Measurements from ENCODE around the gene ARFGAP3.
A peak's percentile ranks its signal among the peaks of the same experiment; 100 is the strongest.

The ARFGAP3 gene

GRCh38 chr22:42860968-42861367, 3.9 kb upstream of the ARFGAP3 start:
- DNase-seq, result peak; percentile 96

- peak; percentile 44 for DNase-seq
Observed at GRCh38 chr22:42857845-42858481, 890 bp upstream of the ARFGAP3 start.

- DNase-seq, result no peak
Observed at GRCh38 chr22:42856179-42856864, 751 bp downstream of the ARFGAP3 start.

- no peak for DNase-seq
Observed at GRCh38 chr22:42855721-42856120, 1.4 kb downstream of the ARFGAP3 start.

GRCh38 chr22:42855211-42855610, 1.9 kb downstream of the ARFGAP3 start:
- DNase-seq, result no peak

- DNase-seq, result no peak
Observed at GRCh38 chr22:42848941-42849550, 8.0 kb downstream of the ARFGAP3 start.

GRCh38 chr22:42847110-42847509, 10.0 kb downstream of the ARFGAP3 start:
- DNase-seq, result no peak

- DNase-seq, result no peak
Observed at GRCh38 chr22:42844756-42845155, 12.3 kb downstream of the ARFGAP3 start.

- DNase-seq, result no peak
Observed at GRCh38 chr22:42842658-42843370, 14.3 kb downstream of the ARFGAP3 start.

- DNase-seq, result no peak
Observed at GRCh38 chr22:42841444-42841843, 15.6 kb downstream of the ARFGAP3 start.

- no peak for DNase-seq
Observed at GRCh38 chr22:42837556-42837955, 19.5 kb downstream of the ARFGAP3 start.

GRCh38 chr22:42836026-42836425, 21.0 kb downstream of the ARFGAP3 start:
- no peak for DNase-seq

GRCh38 chr22:42834177-42834949, 22.7 kb downstream of the ARFGAP3 start:
- no peak for DNase-seq

- DNase-seq, result no peak
Observed at GRCh38 chr22:42833104-42833503, 24.0 kb downstream of the ARFGAP3 start.

- DNase-seq, result no peak
Observed at GRCh38 chr22:42831712-42832111, 25.4 kb downstream of the ARFGAP3 start.

GRCh38 chr22:42830161-42830560, 26.9 kb downstream of the ARFGAP3 start:
- no peak for DNase-seq

GRCh38 chr22:42829302-42829701, 27.8 kb downstream of the ARFGAP3 start:
- no peak for DNase-seq

GRCh38 chr22:42825796-42826195, 31.3 kb downstream of the ARFGAP3 start:
- no peak for DNase-seq

GRCh38 chr22:42821386-42821785, 35.7 kb downstream of the ARFGAP3 start:
- no peak for DNase-seq

- DNase-seq, result peak; percentile 13
Observed at GRCh38 chr22:42820045-42820763, 36.9 kb downstream of the ARFGAP3 start.

GRCh38 chr22:42819412-42820044, 37.5 kb downstream of the ARFGAP3 start:
- DNase-seq, result no peak

GRCh38 chr22:42817556-42817955, 39.5 kb downstream of the ARFGAP3 start:
- DNase-seq, result no peak

All from NCI-H446 treated with DMSO at 0.1 percent for 48 hours (cell line).